AG09309 (cell line): ENCODE results near the gene ASCC3.

Experiments
- DNase-seq: peaks from one replicate; pipeline ENCODE4 v3.0.0-alpha.2; 2010; ENCODE audit warnings: low read depth
- H3K4me3 ChIP-seq: 2 replicates; pipeline ENCODE4 v1.5.1; 2011; ENCODE audit warnings: mild to moderate bottlenecking, low read depth, low read length, moderate library complexity; ENCODE audit not compliant: control insufficient read depth
- CTCF ChIP-seq: IDR thresholded peaks from 2 replicates; pipeline ENCODE4 v1.5.1; 2011; ENCODE audit warnings: mild to moderate bottlenecking, low read depth, low read length, inconsistent platforms; ENCODE audit not compliant: insufficient read depth, control insufficient read depth; ENCODE audit errors: missing control alignments

ASCC3 gene

GRCh38 chr6:100461278-100461916, 419.7 kb downstream of the ASCC3 start:
- no peak for DNase-seq
- TF ChIP-seq CTCF: no peak
- no peak overlapping the region for H3K4me3 ChIP-seq

- no peak for DNase-seq
- no peak overlapping the region for H3K4me3 ChIP-seq
- peak; percentile 25 for TF ChIP-seq CTCF
Measured at GRCh38 chr6:100460650-100461204, 420.4 kb downstream of the ASCC3 start.

- TF ChIP-seq CTCF: no peak
- no peak overlapping the region for H3K4me3 ChIP-seq
- no peak for DNase-seq
Measured at GRCh38 chr6:100459592-100460184, 421.4 kb downstream of the ASCC3 start.

GRCh38 chr6:100458841-100459591, 422.1 kb downstream of the ASCC3 start:
- no peak for TF ChIP-seq CTCF
- DNase-seq: no peak

More at GRCh38 chr6:100458841-100459591, 422.1 kb downstream of the ASCC3 start:
- no peak overlapping the region for H3K4me3 ChIP-seq
